Activated CD8-positive, alpha-beta T cell treated with anti-CD3 and anti-CD28 coated beads for 36 hours (primary cell): Measurements from ENCODE around the gene CSF1. TPM values are rescaled to one million over a fixed set of nuclear protein-coding genes. Genes with fewer than 3 reads are reported as not detected.

ENCODE experiments used
- ATAC-seq: fragments of 200-7000 bp; cut with Tn5 transposase; one replicate; pipeline ENCODE4 v1.10.0; 2021; ENCODE audit warnings: mild to moderate bottlenecking, moderate library complexity
- CTCF ChIA-PET: fragments of 350-600 bp; sonication (Branson Sonifier 250); formaldehyde crosslinking; loops from one replicate; lab custom pipeline; 2021; ENCODE audit warnings: antibody characterized with exemption; lab: Charles Lee
- POLR2A ChIA-PET: fragments of 350-600 bp; sonication (Branson Sonifier 250); formaldehyde crosslinking; loops from one replicate; lab custom pipeline; 2021; ENCODE audit warnings: antibody characterized with exemption; lab: Charles Lee
- DNase-seq: peaks from one replicate; pipeline ENCODE4 v3.0.0-alpha.2; 2020
- H3K27ac Mint-ChIP-seq: one replicate; pipeline ENCODE4 v1.8.0; 2021; ENCODE audit warnings: mild to moderate bottlenecking, mixed read lengths
- H3K27me3 Mint-ChIP-seq: one replicate; pipeline ENCODE4 v1.8.0; 2021; ENCODE audit warnings: mixed read lengths
- H3K36me3 Mint-ChIP-seq: one replicate; pipeline ENCODE4 v1.8.0; 2021; ENCODE audit warnings: low read depth, mixed read lengths
- H3K4me1 Mint-ChIP-seq: one replicate; pipeline ENCODE4 v1.8.0; 2021; ENCODE audit warnings: low read depth, mixed read lengths
- H3K4me3 Mint-ChIP-seq: one replicate; pipeline ENCODE4 v1.8.0; 2021; ENCODE audit warnings: mild to moderate bottlenecking, moderate library complexity, mixed read lengths
- H3K9me3 Mint-ChIP-seq: one replicate; pipeline ENCODE4 v1.8.0; 2021; ENCODE audit warnings: mixed read lengths
- CTCF ChIP-seq: fragments of 200-600 bp; IDR thresholded peaks from one replicate; pipeline ENCODE4 v1.8.0; 2022; ENCODE audit warnings: antibody characterized with exemption, mild to moderate bottlenecking
- intact Hi-C: fragments of 100-400 bp; cut with micrococcal nuclease; formaldehyde crosslinking; loops from one replicate; pipeline ENCODE4 v1.10.0; 2022
- total RNA-seq, 2 experiments: library from RNA; stranded (reverse); gene quantifications; one replicate each; pipeline ENCODE4 v1.2.3, GENCODE V29; 2021

The CSF1 gene
- total RNA-seq, 2 experiments from 2014 or later: 28.3 to 33.3 TPM

DNA sequence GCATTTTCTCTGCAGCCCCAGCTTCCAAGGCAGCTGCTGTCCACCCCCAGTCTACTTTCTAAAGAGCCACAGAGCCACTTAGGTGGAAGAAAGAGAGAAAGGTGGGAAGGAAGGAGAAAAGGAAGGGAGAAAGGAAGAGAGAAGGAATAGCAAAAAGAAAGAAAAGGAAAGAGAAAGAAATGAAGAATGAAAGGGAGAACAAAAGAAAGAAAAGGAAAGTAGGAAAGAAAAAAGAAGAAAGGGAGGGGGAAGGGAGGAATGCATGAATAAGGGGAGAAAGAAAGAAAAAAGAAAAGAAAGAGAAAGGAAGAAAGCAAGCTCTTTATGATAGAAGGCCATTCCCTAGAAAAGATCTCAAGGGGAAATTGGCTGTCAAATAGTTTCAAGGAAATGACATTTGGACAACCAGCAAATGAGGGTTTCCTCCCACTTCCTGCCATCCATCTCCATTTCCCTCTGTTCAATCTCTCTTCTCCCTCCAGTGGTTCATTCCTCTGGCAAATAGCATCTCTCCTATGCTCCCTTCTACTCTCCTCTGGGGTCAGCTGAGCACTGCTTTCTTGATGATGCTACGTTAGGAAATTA, 3.4 kb upstream of the CSF1 start:
- TF ChIP-seq CTCF: no peak
- ChIA-PET CTCF (interaction anchor here (1.6 to 6.0 kb wide), 5 partner anchors 10 to 130 kb away, joined by 5 to 36 read pairs (median 14); partner anchors contain the start of gene AHCYL1), POLR2A (interaction anchor here (1.1 to 2.1 kb wide), 4 partner anchors 12 to 117 kb away, joined by 3 to 11 read pairs (median 3); no protein-coding TSS in a partner anchor)
- ATAC-seq: no peak
- Mint-ChIP-seq H3K27me3 (no peaks in the 10 kb centered on the region), H3K4me3 (no peak overlapping the region), H3K9me3 (peaks cover 5% of the 10 kb centered on the region), H3K4me1 (peaks cover 52% of the 10 kb centered on the region), H3K36me3 (peaks cover 14% of the 10 kb centered on the region), H3K27ac (peak overlapping the region; percentile 98)
- intact Hi-C loops: loop anchor here (5.0 kb wide), 1 partner anchor 115 kb away; no protein-coding TSS in a partner anchor
- DNase-seq: no peak

GRCh38 chr1:109908836-109909235, 1.8 kb upstream of the CSF1 start:
- H3K9me3 Mint-ChIP-seq: peaks cover 5% of the 10 kb centered on the region
- H3K27me3 Mint-ChIP-seq: no peaks in the 10 kb centered on the region
- DNase-seq (no peak), ATAC-seq (no peak)
- no peak for TF ChIP-seq CTCF
- peaks cover 28% of the 10 kb centered on the region for H3K36me3 Mint-ChIP-seq
- H3K4me1 Mint-ChIP-seq: peaks cover 67% of the 10 kb centered on the region
- intact Hi-C loops: loop anchor here (5.0 kb wide), 1 partner anchor 117 kb away; no protein-coding TSS in a partner anchor
- H3K27ac Mint-ChIP-seq: no peak overlapping the region
- ChIA-PET CTCF (interaction anchor here (1.9 to 6.0 kb wide), 3 partner anchors 75 to 132 kb away, joined by 14 to 36 read pairs (median 21); partner anchors contain the start of gene AHCYL1), POLR2A (interaction anchor here (0.9 to 1.4 kb wide), 3 partner anchors 106 to 118 kb away, joined by 3 to 4 read pairs (median 4); no protein-coding TSS in a partner anchor)
- H3K4me3 Mint-ChIP-seq: no peak overlapping the region

- H3K27ac Mint-ChIP-seq: peak overlapping the region; percentile 95
- peaks cover 71% of the 10 kb centered on the region for H3K4me1 Mint-ChIP-seq
- no peak for ATAC-seq
- TF ChIP-seq CTCF: no peak
- no peaks in the 10 kb centered on the region for H3K27me3 Mint-ChIP-seq
- DNase-seq: no peak
- ChIA-PET CTCF (interaction anchor here (3.6 kb wide), 1 partner anchor 119 kb away, joined by 21 read pairs; no protein-coding TSS in a partner anchor), POLR2A (interaction anchor here (0.9 to 1.4 kb wide), 3 partner anchors 11 to 118 kb away, joined by 3 to 4 read pairs (median 3); no protein-coding TSS in a partner anchor)
- H3K4me3 Mint-ChIP-seq: peak overlapping the region; percentile 89
- intact Hi-C loops: loop anchor here (5.0 kb wide), 1 partner anchor 117 kb away; no protein-coding TSS in a partner anchor
- H3K9me3 Mint-ChIP-seq: peaks cover 5% of the 10 kb centered on the region
- peaks cover 31% of the 10 kb centered on the region for H3K36me3 Mint-ChIP-seq
Measured at GRCh38 chr1:109909561-109909960, 1.1 kb upstream of the CSF1 start.

- DNase-seq (peak; percentile 40), ATAC-seq (peak; percentile 6)
- ChIA-PET POLR2A (interaction anchor here (0.7 to 1.5 kb wide), 9 partner anchors 10 to 120 kb away, joined by 3 to 5 read pairs (median 4); partner anchors contain the start of gene AHCYL1), CTCF (interaction anchor here (1.0 to 1.9 kb wide), 8 partner anchors 12 to 271 kb away, joined by 3 to 16 read pairs (median 5); partner anchors contain the start of gene AHCYL1)
- Mint-ChIP-seq H3K27me3 (no peaks in the 10 kb centered on the region), H3K9me3 (peaks cover 1% of the 10 kb centered on the region), H3K27ac (peak overlapping the region; percentile 95), H3K4me1 (peaks cover 61% of the 10 kb centered on the region), H3K4me3 (peak overlapping the region; percentile 90), H3K36me3 (peaks cover 33% of the 10 kb centered on the region)
- intact Hi-C loops: loop anchor here (5.0 kb wide), 1 partner anchor 134 kb away; no protein-coding TSS in a partner anchor
- no peak for TF ChIP-seq CTCF
Measured at GRCh38 chr1:109910963-109911798, 532 bp downstream of the CSF1 start.
